H9 (cell line): ENCODE measurements around the gene SPOCK3. TPM values are rescaled to one million over a fixed set of nuclear protein-coding genes. Genes with fewer than 3 reads are reported as not detected.

Experiments used
- DNase-seq: peaks from one replicate; pipeline ENCODE4 v3.0.0-alpha.2; 2017
- H2AFZ ChIP-seq: one replicate; pipeline ENCODE4 v1.6.1; 2013; ENCODE audit warnings: mild to moderate bottlenecking, low read length, control low read depth, moderate library complexity
- H2AK5ac ChIP-seq: 2 replicates; pipeline ENCODE4 v1.6.1; 2013; ENCODE audit warnings: low read length, control low read depth, mixed read lengths; ENCODE audit not compliant: insufficient read length
- H2BK120ac ChIP-seq: one replicate; pipeline ENCODE4 v1.6.1; 2013; ENCODE audit warnings: low read depth, mild to moderate bottlenecking, low read length, control low read depth, inconsistent platforms; ENCODE audit not compliant: poor library complexity, severe bottlenecking
- H2BK12ac ChIP-seq: 2 replicates; pipeline ENCODE4 v1.6.1; 2013; ENCODE audit warnings: low read length, control low read depth, mixed read lengths, low read depth; ENCODE audit not compliant: insufficient read length
- H2BK15ac ChIP-seq: 2 replicates; pipeline ENCODE4 v1.6.1; 2013; ENCODE audit warnings: low read depth, low read length, control low read depth
- H2BK20ac ChIP-seq: one replicate; pipeline ENCODE4 v1.6.1; 2013; ENCODE audit warnings: low read depth, mild to moderate bottlenecking, low read length, control low read depth, inconsistent platforms; ENCODE audit not compliant: poor library complexity, severe bottlenecking
- H2BK5ac ChIP-seq: 2 replicates; pipeline ENCODE4 v1.6.1; 2013; ENCODE audit warnings: low read length, control low read depth, mixed read lengths; ENCODE audit not compliant: insufficient read length
- H3K14ac ChIP-seq: 2 replicates; pipeline ENCODE4 v1.6.1; 2013; ENCODE audit warnings: low read length, control low read depth; ENCODE audit not compliant: insufficient read depth
- H3K18ac ChIP-seq: 2 replicates; pipeline ENCODE4 v1.6.1; 2013; ENCODE audit warnings: low read depth, mild to moderate bottlenecking, mixed read lengths, low read length, control low read depth; ENCODE audit not compliant: insufficient read length
- H3K23ac ChIP-seq: 2 replicates; pipeline ENCODE4 v1.6.1; 2013; ENCODE audit warnings: low read length, control low read depth, mixed read lengths, low read depth; ENCODE audit not compliant: insufficient read length
- H3K23me2 ChIP-seq: 2 replicates; pipeline ENCODE4 v1.6.1; 2013; ENCODE audit warnings: low read depth, mild to moderate bottlenecking, mixed read lengths, low read length, control low read depth; ENCODE audit not compliant: insufficient read length, poor library complexity, severe bottlenecking
- H3K27ac ChIP-seq: 2 replicates; pipeline ENCODE4 v1.5.1; 2013; ENCODE audit warnings: low read length, control low read depth, mixed read lengths, low read depth; ENCODE audit not compliant: insufficient read length
- H3K27me3 ChIP-seq: 2 replicates; pipeline ENCODE4 v1.6.1; 2013; ENCODE audit warnings: low read length, control low read depth, inconsistent platforms; ENCODE audit not compliant: insufficient read depth
- H3K4ac ChIP-seq: 2 replicates; pipeline ENCODE4 v1.6.1; 2013; ENCODE audit warnings: low read depth, mild to moderate bottlenecking, control low read depth, inconsistent platforms, low read length, moderate library complexity
- H3K4me1 ChIP-seq: 2 replicates; pipeline ENCODE4 v1.6.1; 2013; ENCODE audit warnings: low read length, control low read depth, inconsistent platforms; ENCODE audit not compliant: insufficient read depth
- H3K4me2 ChIP-seq: 2 replicates; pipeline ENCODE4 v1.6.1; 2013; ENCODE audit warnings: low read length, control low read depth, mixed read lengths; ENCODE audit not compliant: insufficient read length, insufficient read depth
- H3K56ac ChIP-seq: 2 replicates; pipeline ENCODE4 v1.6.1; 2013; ENCODE audit warnings: low read depth, mild to moderate bottlenecking, mixed read lengths, low read length, control low read depth; ENCODE audit not compliant: insufficient read length
- H3K79me1 ChIP-seq: 2 replicates; pipeline ENCODE4 v1.6.1; 2013; ENCODE audit warnings: low read depth, mild to moderate bottlenecking, moderate library complexity, low read length, control low read depth, inconsistent platforms; ENCODE audit not compliant: insufficient read depth, poor library complexity, severe bottlenecking
- H3K79me2 ChIP-seq: 2 replicates; pipeline ENCODE4 v1.6.1; 2013; ENCODE audit warnings: low read length, control low read depth, inconsistent platforms; ENCODE audit not compliant: insufficient read depth
- H3K9ac ChIP-seq: 2 replicates; pipeline ENCODE4 v1.6.1; 2013; ENCODE audit warnings: low read length, control low read depth, mixed read lengths; ENCODE audit not compliant: insufficient read length; ENCODE audit errors: extremely low read depth
- H3K9me3 ChIP-seq: one replicate; pipeline ENCODE4 v1.6.1; 2013; ENCODE audit warnings: low read depth, low read length, inconsistent platforms; ENCODE audit not compliant: control insufficient read depth
- H3T11ph ChIP-seq: one replicate; pipeline ENCODE4 v1.6.1; 2013; ENCODE audit warnings: mild to moderate bottlenecking, low read length, control low read depth, inconsistent platforms
- H4K20me1 ChIP-seq: one replicate; pipeline ENCODE4 v1.6.1; 2013; ENCODE audit not compliant: control insufficient read depth, insufficient read length, insufficient read depth
- H4K5ac ChIP-seq: 2 replicates; pipeline ENCODE4 v1.6.1; 2013; ENCODE audit warnings: low read depth, mild to moderate bottlenecking, mixed read lengths, low read length, control low read depth; ENCODE audit not compliant: insufficient read length
- H4K8ac ChIP-seq: replicated peaks from 2 replicates; pipeline ENCODE4 v1.6.1; 2013; ENCODE audit warnings: low read length, control low read depth, mixed read lengths, low read depth; ENCODE audit not compliant: insufficient read length
- H4K91ac ChIP-seq: 2 replicates; pipeline ENCODE4 v1.6.1; 2013; ENCODE audit warnings: low read depth, mild to moderate bottlenecking, moderate library complexity, mixed read lengths, low read length, control low read depth; ENCODE audit not compliant: insufficient read length
- H3K27ac Mint-ChIP-seq, 3 experiments: 2 replicates in 2 of 3; 3 replicates in 1 of 3; pipeline ENCODE4 v1.8.0; 2020 to 2021; ENCODE audit warnings: mixed read lengths in 3 of 3, mild to moderate bottlenecking in 1 of 3, moderate library complexity in 1 of 3
- H3K27me3 Mint-ChIP-seq: 2 replicates; pipeline ENCODE4 v1.8.0; 2021; ENCODE audit warnings: low read depth, mild to moderate bottlenecking, moderate library complexity, mixed read lengths
- H3K36me3 Mint-ChIP-seq, 3 experiments: 2 replicates in 2 of 3; 3 replicates in 1 of 3; pipeline ENCODE4 v1.8.0; 2020 to 2021; ENCODE audit warnings: low read depth in 3 of 3, mixed read lengths in 3 of 3; ENCODE audit not compliant: insufficient read depth in 1 of 3
- H3K4me1 Mint-ChIP-seq, 2 experiments: 2 replicates each; pipeline ENCODE4 v1.8.0; 2020; ENCODE audit warnings: mixed read lengths in 2 of 2
- H3K4me3 Mint-ChIP-seq, 2 experiments: 2 replicates in 1 of 2; 3 replicates in 1 of 2; pipeline ENCODE4 v1.8.0; 2020 to 2021; ENCODE audit warnings: mild to moderate bottlenecking in 2 of 2, mixed read lengths in 2 of 2, moderate library complexity in 1 of 2
- H3K9me3 Mint-ChIP-seq, 2 experiments: 2 replicates in 1 of 2; 3 replicates in 1 of 2; pipeline ENCODE4 v1.8.0; 2020; ENCODE audit warnings: mild to moderate bottlenecking in 2 of 2, mixed read lengths in 2 of 2, moderate library complexity in 1 of 2
- CTCF ChIP-seq: fragments of 200-600 bp; sonication (generic); conservative IDR thresholded peaks from 3 replicates; pipeline ENCODE4 v1.8.0; 2021; ENCODE audit warnings: antibody characterized with exemption, mild to moderate bottlenecking
- WGBS: extraction: QIAGEN DNeasy Blood & Tissue Kit; methylation state at CpG from one replicate; pipeline ENCODE4 v1.1.7; 2013; ENCODE audit warnings: missing lambda C conversion rate, low lambda C conversion rate, mixed read lengths; ENCODE audit not compliant: insufficient read length; ENCODE audit errors: extremely low coverage; 5-methylcytosine and 5-hydroxymethylcytosine counted together
- total RNA-seq: library from RNA; stranded (reverse); gene quantifications from 2 replicates; pipeline ENCODE4 v1.2.1, GENCODE V29; 2021

SPOCK3 gene
- total RNA-seq, 1 experiment from 2014 or later: 0.28 TPM

- H3K79me1 ChIP-seq: no peaks in the 10 kb centered on the region
- no CpG with 5 or more reads among the region's 4 CpGs for WGBS
- H2AK5ac ChIP-seq: no peak overlapping the region
- Mint-ChIP-seq H3K4me3 (no peak overlapping the region), H3K27me3 (no peaks in the 10 kb centered on the region), H3K27ac (no peak overlapping the region), H3K4me1 (peaks cover 0 to under 1% of the 10 kb centered on the region in 2 experiments; a peak in 1 of 4 replicates), H3K9me3 (no peaks in the 10 kb centered on the region; a peak in 1 of 5 replicates), H3K36me3 (peaks cover 0 to 9% (median 0%) of the 10 kb centered on the region in 3 experiments; a peak in 2 of 7 replicates)
- H2BK120ac ChIP-seq: no peak overlapping the region
- H4K20me1 ChIP-seq: no peaks in the 10 kb centered on the region
- H2BK20ac ChIP-seq: no peak overlapping the region
- no peak overlapping the region for H3K18ac ChIP-seq
- no peak overlapping the region for H4K5ac ChIP-seq
- H3K4me1 ChIP-seq: no peaks in the 10 kb centered on the region
- no peaks in the 10 kb centered on the region for H3K23me2 ChIP-seq
- no peak for TF ChIP-seq CTCF
- no peak overlapping the region for H3K4ac ChIP-seq
- H3K27me3 ChIP-seq: no peaks in the 10 kb centered on the region
- no peak overlapping the region for H2BK12ac ChIP-seq
- no peak for DNase-seq
- no peaks in the 10 kb centered on the region for H3K79me2 ChIP-seq
- no peak overlapping the region for H3K14ac ChIP-seq
- no peak overlapping the region for H3T11ph ChIP-seq
- no peak overlapping the region for H2BK15ac ChIP-seq
- no peak overlapping the region for H3K4me2 ChIP-seq
- no peak overlapping the region for H4K91ac ChIP-seq
- H3K23ac ChIP-seq: no peak overlapping the region
- no peak overlapping the region for H3K9ac ChIP-seq
- no peak overlapping the region for H3K27ac ChIP-seq
- H4K8ac ChIP-seq: no peak overlapping the region
- H3K9me3 ChIP-seq: no peaks in the 10 kb centered on the region
- no peak overlapping the region for H3K56ac ChIP-seq
- no peak overlapping the region for H2AFZ ChIP-seq
- H2BK5ac ChIP-seq: no peak overlapping the region
These were observed 431.9 kb downstream of the SPOCK3 start for GRCh38 chr4:166802346-166802745.
